Right atrium auricular region (tissue), 2 donors: ENCODE data around the gene PTGFRN. TPM values are rescaled to one million over a fixed set of nuclear protein-coding genes. Genes with fewer than 3 reads are reported as not detected.

Experiments
- DNase-seq: peaks from one replicate; pipeline ENCODE4 v3.0.0-alpha.2; 2019; ENCODE audit warnings: low spot score
- H3K27ac ChIP-seq, 2 donors: fragments of 200-600 bp; sonication (generic); 1 replicate in 1 of 2; 2 replicates in 1 of 2; pipeline ENCODE4 v1.5.1; 2016 to 2019
- H3K27me3 ChIP-seq, 2 donors: fragments of 200-600 bp; sonication (generic); one replicate each; pipeline versions ENCODE4 v1.5.1 to v1.6.0; 2017 to 2019
- H3K36me3 ChIP-seq: fragments of 200-600 bp; sonication (generic); one replicate; pipeline ENCODE4 v1.5.1; 2016
- H3K4me1 ChIP-seq, 2 donors: fragments of 200-600 bp; sonication (generic); one replicate each; pipeline versions ENCODE4 v1.5.1 to v1.6.0; 2017 to 2019
- H3K4me3 ChIP-seq, 2 donors: fragments of 200-600 bp; sonication (generic); 1 replicate in 1 of 2; 2 replicates in 1 of 2; pipeline ENCODE4 v1.5.1; 2017 to 2019; ENCODE audit warnings: mild to moderate bottlenecking in 1 of 2, moderate library complexity in 1 of 2
- H3K9me3 ChIP-seq, 2 donors: fragments of 200-600 bp; sonication (generic); one replicate each; pipeline ENCODE4 v1.5.1; 2019
- CTCF ChIP-seq, 2 donors: fragments of 200-600 bp; sonication (generic); IDR thresholded peaks; one replicate each; pipeline ENCODE4 v1.5.1; 2019; ENCODE audit warnings: antibody characterized with exemption in 2 of 2
- total RNA-seq, 2 donors: library from RNA; depleted of rRNA; stranded (reverse); fragments of >200 nt; gene quantifications; one replicate each; pipeline ENCODE4 v1.1.0, GENCODE V29; 2016

PTGFRN gene
- total RNA-seq, 2 donors from 2014 or later, result 129 to 141 TPM

- no peaks in the 10 kb centered on the region for H3K27me3 ChIP-seq
- H3K27ac ChIP-seq, result no peak within 1 kb of the TSS
- DNase-seq, result no peak
- no peak for TF ChIP-seq CTCF (IDR thresholded peaks at IDR 0.05)
- no peaks in the 10 kb centered on the region for H3K36me3 ChIP-seq
- H3K4me3 ChIP-seq, result no peak within 1 kb of the TSS
- no peaks in the 10 kb centered on the region for H3K4me1 ChIP-seq
- no peaks in the 10 kb centered on the region for H3K9me3 ChIP-seq
Measured at GRCh38 chr1:117001254-117001927, 91.7 kb downstream of the PTGFRN start, which contains the start of gene CD101. Gene CD101 (plus strand): TSS chr1:117001760. CDS start chr1:117001818, 58 bp downstream.

- TF ChIP-seq CTCF (IDR thresholded peaks at IDR 0.05), result no peak
Measured at GRCh38 chr1:117003223-117003875, 93.6 kb downstream of the PTGFRN start.

GRCh38 chr1:117007719-117008013, 98.0 kb downstream of the PTGFRN start:
- H3K4me3 ChIP-seq, result no peak overlapping the region
- no peaks in the 10 kb centered on the region for H3K27me3 ChIP-seq
- H3K4me1 ChIP-seq, result no peaks in the 10 kb centered on the region
- H3K27ac ChIP-seq, result no peak overlapping the region
- no peaks in the 10 kb centered on the region for H3K36me3 ChIP-seq
- no peak for TF ChIP-seq CTCF (IDR thresholded peaks at IDR 0.05)
- no peaks in the 10 kb centered on the region for H3K9me3 ChIP-seq
- DNase-seq, result no peak

More at GRCh38 chr1:117003223-117003875, 93.6 kb downstream of the PTGFRN start:
- H3K36me3 ChIP-seq, result no peaks in the 10 kb centered on the region
- H3K4me1 ChIP-seq, result no peaks in the 10 kb centered on the region
- DNase-seq, result no peak
- H3K27me3 ChIP-seq, result no peaks in the 10 kb centered on the region
- no peaks in the 10 kb centered on the region for H3K9me3 ChIP-seq
- H3K4me3 ChIP-seq, result no peak overlapping the region
- no peak overlapping the region for H3K27ac ChIP-seq

GRCh38 chr1:117008656-117009055, 98.9 kb downstream of the PTGFRN start:
- Histone ChIP-seq H3K27ac (no peak overlapping the region), H3K4me3 (no peak overlapping the region), H3K36me3 (no peaks in the 10 kb centered on the region), H3K4me1 (no peaks in the 10 kb centered on the region), H3K27me3 (no peaks in the 10 kb centered on the region), H3K9me3 (no peaks in the 10 kb centered on the region)
- TF ChIP-seq CTCF (IDR thresholded peaks at IDR 0.05), result no peak
- no peak for DNase-seq

GRCh38 chr1:117009132-117009531, 99.4 kb downstream of the PTGFRN start:
- Histone ChIP-seq H3K4me1 (no peaks in the 10 kb centered on the region), H3K9me3 (no peaks in the 10 kb centered on the region), H3K36me3 (no peaks in the 10 kb centered on the region), H3K4me3 (no peak overlapping the region), H3K27me3 (no peaks in the 10 kb centered on the region), H3K27ac (no peak overlapping the region)
- TF ChIP-seq CTCF (IDR thresholded peaks at IDR 0.05), result no peak
- DNase-seq, result no peak
